Activated T-cell treated with anti-CD3 and anti-CD28 coated beads, Interleukin-2, amount 50 U/mL, for 72 hours (primary cell): ENCODE results near the gene CD46. TPM values are rescaled to one million over a fixed set of nuclear protein-coding genes. Genes with fewer than 3 reads are reported as not detected.

Experiments
- ATAC-seq, 2 donors: fragments of 150-1000 bp; cut with Tn5 transposase; replicated peaks in 1 of 2; 2 replicates each; pipeline ENCODE4 v1.10.0; 2021; ENCODE audit warnings: moderate library complexity in 2 of 2, mild to moderate bottlenecking in 1 of 2
- DNase-seq, 2 donors: peaks; one replicate each; pipeline ENCODE4 v3.0.0; 2021 to 2022; ENCODE audit warnings: mixed read lengths in 1 of 2
- H3K27ac Mint-ChIP-seq: one replicate; pipeline ENCODE4 v1.8.0; 2022; ENCODE audit warnings: mild to moderate bottlenecking, moderate library complexity, mixed read lengths
- H3K27me3 Mint-ChIP-seq: one replicate; pipeline ENCODE4 v1.8.0; 2022; ENCODE audit warnings: low read depth, mixed read lengths
- H3K36me3 Mint-ChIP-seq, 2 donors: one replicate each; pipeline ENCODE4 v1.8.0; 2022; ENCODE audit warnings: mixed read lengths in 2 of 2, mild to moderate bottlenecking in 1 of 2; ENCODE audit not compliant: insufficient read depth in 2 of 2
- H3K4me1 Mint-ChIP-seq: one replicate; pipeline ENCODE4 v1.8.0; 2022; ENCODE audit warnings: low read depth, mixed read lengths
- H3K4me3 Mint-ChIP-seq, 2 donors: one replicate each; pipeline ENCODE4 v1.8.0; 2022; ENCODE audit warnings: mild to moderate bottlenecking in 2 of 2, mixed read lengths in 2 of 2, moderate library complexity in 2 of 2
- H3K9me3 Mint-ChIP-seq, 2 donors: one replicate each; pipeline ENCODE4 v1.8.0; 2022; ENCODE audit warnings: mixed read lengths in 2 of 2
- total RNA-seq, 2 donors: library from RNA; stranded (reverse); gene quantifications; one replicate each; pipeline ENCODE4 v1.2.3, GENCODE V29; 2022

The CD46 gene
- total RNA-seq, 2 donors from 2014 or later: 108 to 120 TPM

DNA sequence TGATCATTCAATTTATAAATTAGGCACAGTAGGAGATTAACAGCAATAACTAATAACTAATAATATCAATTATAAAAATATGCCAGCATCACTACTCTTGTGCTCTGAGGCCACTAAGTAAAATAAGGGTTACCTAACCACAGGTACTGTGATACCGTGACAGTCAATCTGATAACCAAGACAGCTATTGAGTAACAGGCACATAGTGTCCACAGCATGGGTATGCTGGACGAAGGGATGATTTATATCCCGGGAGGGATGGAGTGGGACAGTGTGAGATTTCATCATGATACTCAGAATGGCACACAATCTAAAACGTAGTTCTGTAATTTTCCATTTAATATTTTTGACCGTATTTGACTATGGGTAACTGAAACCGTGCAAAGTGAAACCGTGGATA, 39.4 kb downstream of the CD46 start:
- no peak overlapping the region for H3K27ac Mint-ChIP-seq
- no peaks in the 10 kb centered on the region for H3K9me3 Mint-ChIP-seq
- peaks cover 0 to 1% of the 10 kb centered on the region in 2 donors for H3K36me3 Mint-ChIP-seq
- H3K27me3 Mint-ChIP-seq: no peaks in the 10 kb centered on the region
- DNase-seq (no peak), ATAC-seq (no peak)
- H3K4me3 Mint-ChIP-seq: no peak overlapping the region
- H3K4me1 Mint-ChIP-seq: no peaks in the 10 kb centered on the region

DNA sequence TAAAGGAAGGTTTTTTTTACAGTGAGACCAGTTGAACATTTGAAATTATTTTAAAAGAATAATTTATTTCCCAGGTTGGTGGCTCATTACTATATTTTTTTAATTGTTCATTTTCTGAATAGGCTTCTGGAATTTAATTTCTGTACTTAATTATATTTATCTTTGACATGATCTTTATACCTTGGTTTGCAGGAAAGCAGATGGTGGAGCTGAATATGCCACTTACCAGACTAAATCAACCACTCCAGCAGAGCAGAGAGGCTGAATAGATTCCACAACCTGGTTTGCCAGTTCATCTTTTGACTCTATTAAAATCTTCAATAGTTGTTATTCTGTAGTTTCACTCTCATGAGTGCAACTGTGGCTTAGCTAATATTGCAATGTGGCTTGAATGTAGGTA, 41.5 kb downstream of the CD46 start:
- ATAC-seq (no peak), DNase-seq (no peak)
- H3K4me3 Mint-ChIP-seq: no peak overlapping the region
- no peaks in the 10 kb centered on the region for H3K27me3 Mint-ChIP-seq
- peaks cover 17% of the 10 kb centered on the region for H3K4me1 Mint-ChIP-seq
- H3K27ac Mint-ChIP-seq: no peak overlapping the region
- H3K9me3 Mint-ChIP-seq: no peaks in the 10 kb centered on the region
- peaks cover 0 to 1% of the 10 kb centered on the region in 2 donors for H3K36me3 Mint-ChIP-seq

DNA sequence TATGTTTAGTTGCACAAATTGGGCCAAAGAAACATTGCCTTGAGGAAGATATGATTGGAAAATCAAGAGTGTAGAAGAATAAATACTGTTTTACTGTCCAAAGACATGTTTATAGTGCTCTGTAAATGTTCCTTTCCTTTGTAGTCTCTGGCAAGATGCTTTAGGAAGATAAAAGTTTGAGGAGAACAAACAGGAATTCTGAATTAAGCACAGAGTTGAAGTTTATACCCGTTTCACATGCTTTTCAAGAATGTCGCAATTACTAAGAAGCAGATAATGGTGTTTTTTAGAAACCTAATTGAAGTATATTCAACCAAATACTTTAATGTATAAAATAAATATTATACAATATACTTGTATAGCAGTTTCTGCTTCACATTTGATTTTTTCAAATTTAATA, 43.0 kb downstream of the CD46 start:
- H3K9me3 Mint-ChIP-seq: no peaks in the 10 kb centered on the region
- H3K4me1 Mint-ChIP-seq: peaks cover 32% of the 10 kb centered on the region
- no peak overlapping the region for H3K4me3 Mint-ChIP-seq
- ATAC-seq (no peak), DNase-seq (no peak)
- H3K36me3 Mint-ChIP-seq: no peaks in the 10 kb centered on the region
- H3K27me3 Mint-ChIP-seq: no peaks in the 10 kb centered on the region
- H3K27ac Mint-ChIP-seq: peak overlapping the region; percentile 37

- Mint-ChIP-seq H3K9me3 (no peaks in the 10 kb centered on the region), H3K4me3 (no peak overlapping the region), H3K27ac (peak overlapping the region; percentile 76), H3K27me3 (no peaks in the 10 kb centered on the region), H3K36me3 (peaks cover 3 to 4% of the 10 kb centered on the region in 2 donors), H3K4me1 (peaks cover 32% of the 10 kb centered on the region)
- peak; percentile 79 to 81 for DNase-seq
- ATAC-seq: peak; percentile 87 to 92
Measured at GRCh38 chr1:207797229-207797973, 45.5 kb downstream of the CD46 start.

- Mint-ChIP-seq H3K27me3 (no peaks in the 10 kb centered on the region), H3K9me3 (no peaks in the 10 kb centered on the region), H3K27ac (peak overlapping the region; percentile 84), H3K36me3 (peaks cover 3 to 4% of the 10 kb centered on the region in 2 donors), H3K4me3 (peak overlapping the region in 1 of 2 donors; percentile 26), H3K4me1 (peaks cover 32% of the 10 kb centered on the region)
- peak; percentile 46 to 54 for ATAC-seq
- peak; percentile 19 to 44 for DNase-seq
Measured at GRCh38 chr1:207798847-207799246, 47.0 kb downstream of the CD46 start.

- ATAC-seq (no peak), DNase-seq (no peak)
- Mint-ChIP-seq H3K4me3 (no peak overlapping the region), H3K4me1 (peaks cover 32% of the 10 kb centered on the region), H3K27me3 (no peaks in the 10 kb centered on the region), H3K9me3 (no peaks in the 10 kb centered on the region), H3K36me3 (peaks cover 3 to 4% of the 10 kb centered on the region in 2 donors), H3K27ac (peak overlapping the region; percentile 64)
Measured at GRCh38 chr1:207799989-207800648, 48.3 kb downstream of the CD46 start.

- DNase-seq: no peak
- peaks cover 4 to 9% of the 10 kb centered on the region in 2 donors for H3K36me3 Mint-ChIP-seq
- peaks cover 35% of the 10 kb centered on the region for H3K4me1 Mint-ChIP-seq
- no peak overlapping the region for H3K4me3 Mint-ChIP-seq
- no peaks in the 10 kb centered on the region for H3K9me3 Mint-ChIP-seq
- no peak for ATAC-seq
- peak overlapping the region; percentile 31 for H3K27ac Mint-ChIP-seq
- H3K27me3 Mint-ChIP-seq: no peaks in the 10 kb centered on the region
Measured at GRCh38 chr1:207801819-207802218, 50.0 kb downstream of the CD46 start.

- ATAC-seq: no peak
- H3K27ac Mint-ChIP-seq: no peak overlapping the region
- no peak for DNase-seq
- H3K4me3 Mint-ChIP-seq: no peak overlapping the region
- no peaks in the 10 kb centered on the region for H3K27me3 Mint-ChIP-seq
- H3K36me3 Mint-ChIP-seq: peaks cover 6 to 12% of the 10 kb centered on the region in 2 donors
- H3K9me3 Mint-ChIP-seq: no peaks in the 10 kb centered on the region
- peaks cover 24% of the 10 kb centered on the region for H3K4me1 Mint-ChIP-seq
Measured at GRCh38 chr1:207803678-207804077, 51.8 kb downstream of the CD46 start.

GRCh38 chr1:207804721-207805468, 53.0 kb downstream of the CD46 start:
- Mint-ChIP-seq H3K4me1 (peaks cover 21% of the 10 kb centered on the region), H3K27ac (no peak overlapping the region), H3K27me3 (no peaks in the 10 kb centered on the region), H3K4me3 (no peak overlapping the region), H3K9me3 (no peaks in the 10 kb centered on the region), H3K36me3 (peaks cover 7 to 12% of the 10 kb centered on the region in 2 donors)
- no peak for ATAC-seq
- no peak for DNase-seq

GRCh38 chr1:207805841-207806421, 54.1 kb downstream of the CD46 start:
- DNase-seq (no peak), ATAC-seq (no peak)
- H3K27ac Mint-ChIP-seq: no peak overlapping the region
- no peaks in the 10 kb centered on the region for H3K9me3 Mint-ChIP-seq
- peaks cover 29% of the 10 kb centered on the region for H3K4me1 Mint-ChIP-seq
- H3K4me3 Mint-ChIP-seq: no peak overlapping the region
- H3K36me3 Mint-ChIP-seq: peaks cover 7 to 10% of the 10 kb centered on the region in 2 donors
- H3K27me3 Mint-ChIP-seq: no peaks in the 10 kb centered on the region

DNA sequence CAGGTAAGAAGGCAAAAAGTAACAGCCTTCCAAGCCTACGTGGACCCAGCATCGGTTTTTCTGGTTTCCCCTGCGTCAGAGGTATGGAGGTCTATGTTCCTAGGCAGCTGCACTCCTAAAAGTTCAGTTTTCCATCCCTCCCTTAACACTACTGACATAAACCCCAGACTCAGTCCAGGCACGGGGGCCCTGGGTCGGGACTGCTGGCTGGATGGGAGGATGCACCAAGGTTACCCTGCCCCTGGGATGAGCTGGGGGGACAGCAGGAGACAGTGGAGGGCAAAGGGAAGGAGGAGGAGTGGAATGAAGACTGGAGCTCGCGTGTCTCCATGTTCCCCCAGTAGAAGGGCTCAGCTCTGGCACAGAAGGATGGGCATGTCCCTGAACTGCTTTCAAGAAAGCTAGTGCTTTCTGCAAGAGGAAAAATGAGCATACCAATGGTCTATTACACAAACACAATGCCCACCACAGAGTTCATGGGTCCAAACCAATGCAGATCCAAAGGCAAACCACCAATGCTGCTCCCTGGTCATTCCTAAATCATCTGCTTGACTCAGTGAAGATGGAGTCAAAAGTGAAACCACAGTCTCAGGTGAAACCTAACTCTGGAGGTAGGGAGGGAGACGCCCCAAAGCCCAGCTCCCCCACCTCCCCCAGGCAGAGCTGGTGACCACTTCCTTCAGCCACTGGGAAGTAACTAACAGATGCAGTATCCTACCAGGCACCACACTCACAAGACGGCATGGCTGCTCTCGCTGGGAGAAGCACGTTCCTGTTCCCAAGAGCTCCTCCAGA, 54.9 kb downstream of the CD46 start:
- Mint-ChIP-seq H3K27me3 (no peaks in the 10 kb centered on the region), H3K27ac (peak overlapping the region; percentile 81), H3K36me3 (peaks cover 7 to 10% of the 10 kb centered on the region in 2 donors), H3K9me3 (no peaks in the 10 kb centered on the region), H3K4me3 (no peak overlapping the region), H3K4me1 (peaks cover 31% of the 10 kb centered on the region)
- DNase-seq (no peak), ATAC-seq (peak in 1 of 2 donors; percentile 41)

- DNase-seq: no peak
- peaks cover 4 to 9% of the 10 kb centered on the region in 2 donors for H3K36me3 Mint-ChIP-seq
- H3K4me1 Mint-ChIP-seq: peaks cover 35% of the 10 kb centered on the region
- H3K27ac Mint-ChIP-seq: peak overlapping the region; percentile 81
- no peaks in the 10 kb centered on the region for H3K27me3 Mint-ChIP-seq
- H3K4me3 Mint-ChIP-seq: no peak overlapping the region
- H3K9me3 Mint-ChIP-seq: no peaks in the 10 kb centered on the region
- no peak for ATAC-seq
Measured at GRCh38 chr1:207807326-207807689, 55.5 kb downstream of the CD46 start.
